Measurements from ENCODE around the gene TIMMDC1. TPM values are rescaled to one million over a fixed set of nuclear protein-coding genes. Genes with fewer than 3 reads are reported as not detected.
"Not testable (repeated sequence)": the region's sequence is repeated elsewhere in the genome, so short reads cannot be mapped to it uniquely, and the experiment has no call there.

Gene TIMMDC1
- total RNA-seq, 1 donor from 2014 or later, result 31.2 TPM

DNA sequence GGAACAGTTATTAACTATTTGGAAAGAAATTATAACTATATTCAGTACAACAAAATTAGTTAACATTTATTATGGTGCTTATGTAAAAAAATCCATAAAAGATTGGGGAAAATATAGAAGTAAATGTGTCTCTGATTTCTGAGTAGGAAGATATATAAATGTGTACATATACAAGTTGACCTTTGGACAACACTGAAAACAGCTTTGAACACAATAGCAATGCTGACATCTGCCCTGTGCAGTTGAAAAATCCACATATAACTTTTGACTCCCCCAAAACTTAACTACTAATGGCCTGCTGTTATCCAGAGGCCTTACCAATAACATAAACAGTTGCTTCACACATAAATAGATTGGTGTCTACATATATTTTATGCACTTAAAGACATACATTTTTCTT is 12.3 kb downstream of the TIMMDC1 start:
- no peak for DNase-seq

GRCh38 chr3:119514637-119515036 is 16.3 kb downstream of the TIMMDC1 start:
- DNase-seq, result no peak

- no peak for DNase-seq
Measured at GRCh38 chr3:119517112-119517511, 18.8 kb downstream of the TIMMDC1 start.

- no peak for DNase-seq
Measured at GRCh38 chr3:119518026-119518425, 19.7 kb downstream of the TIMMDC1 start.

- no peak for DNase-seq
Measured at GRCh38 chr3:119524931-119525662, 26.8 kb downstream of the TIMMDC1 start.

- DNase-seq, result no peak
Measured at GRCh38 chr3:119527714-119528113, 29.4 kb downstream of the TIMMDC1 start.

GRCh38 chr3:119529883-119530282 is 31.5 kb downstream of the TIMMDC1 start:
- no peak for DNase-seq

GRCh38 chr3:119530456-119530855 is 32.1 kb downstream of the TIMMDC1 start:
- DNase-seq, result no peak

DNA sequence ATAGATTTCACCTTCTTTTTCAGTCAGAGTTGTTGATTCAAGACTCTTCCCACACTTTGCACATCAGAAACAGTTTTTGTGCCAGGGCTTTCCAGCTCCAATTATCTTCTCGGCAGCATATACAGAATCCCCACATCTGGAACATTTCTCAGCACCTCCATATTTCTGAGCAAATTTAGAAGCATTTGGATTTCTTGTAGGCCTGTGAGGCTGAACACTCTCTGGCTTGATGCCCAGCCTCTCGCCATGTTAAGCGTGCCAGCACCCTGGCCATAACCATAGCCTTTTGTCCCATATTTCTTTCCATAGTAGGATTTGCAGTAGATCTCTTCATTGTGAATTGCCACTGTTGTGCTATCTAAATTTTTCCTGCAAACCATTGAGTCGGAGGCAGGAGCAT is 32.8 kb downstream of the TIMMDC1 start:
- DNase-seq, result no peak

GRCh38 chr3:119534296-119534695 is 35.9 kb downstream of the TIMMDC1 start:
- no peak for DNase-seq

DNA sequence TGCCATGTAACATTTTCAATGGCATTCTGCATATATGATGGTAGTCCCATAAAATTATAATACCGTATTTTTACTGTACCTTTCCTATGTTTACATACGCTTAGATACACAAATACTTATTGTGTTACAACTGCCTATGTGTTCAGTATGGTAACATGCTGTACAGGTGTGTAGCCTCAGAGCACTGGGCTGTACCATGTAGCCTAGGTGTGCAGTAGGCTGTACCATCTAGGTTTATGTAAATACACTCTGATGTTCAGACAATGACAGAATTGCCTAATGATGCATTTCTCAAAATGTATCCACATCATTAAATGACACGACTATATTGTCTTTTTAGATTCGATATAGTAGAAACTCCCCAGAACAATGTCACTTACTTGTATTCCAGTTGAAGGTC is 38.4 kb downstream of the TIMMDC1 start:
- DNase-seq, result no peak

DNA sequence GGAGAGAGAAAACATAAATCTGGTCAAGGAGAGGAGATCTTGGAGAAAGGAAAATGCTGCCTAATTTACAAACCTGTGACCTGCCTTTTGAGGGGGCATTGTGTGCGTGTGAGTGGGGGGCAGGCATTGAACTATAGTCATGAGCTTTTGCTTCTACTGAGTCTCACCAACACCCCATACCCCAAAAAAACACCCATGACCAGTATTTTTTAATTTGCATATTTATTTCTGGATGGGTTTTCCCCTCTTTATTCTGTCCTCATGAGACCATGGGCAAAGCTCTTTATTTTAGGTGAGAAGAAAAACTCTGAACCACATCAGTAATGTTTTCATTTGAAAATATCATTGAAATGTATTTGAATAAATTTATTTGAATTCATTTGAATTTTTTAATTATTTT is 40.4 kb downstream of the TIMMDC1 start:
- no peak for DNase-seq

- DNase-seq, result no peak
Measured at GRCh38 chr3:119541547-119541946, 43.2 kb downstream of the TIMMDC1 start.

- no peak for DNase-seq
Measured at GRCh38 chr3:119542168-119542767, 43.9 kb downstream of the TIMMDC1 start.

GRCh38 chr3:119543147-119543546 is 44.8 kb downstream of the TIMMDC1 start:
- no peak for DNase-seq

GRCh38 chr3:119547227-119547626 is 48.9 kb downstream of the TIMMDC1 start:
- DNase-seq, result no peak

GRCh38 chr3:119548341-119548740 is 50.0 kb downstream of the TIMMDC1 start:
- DNase-seq, result no peak

DNA sequence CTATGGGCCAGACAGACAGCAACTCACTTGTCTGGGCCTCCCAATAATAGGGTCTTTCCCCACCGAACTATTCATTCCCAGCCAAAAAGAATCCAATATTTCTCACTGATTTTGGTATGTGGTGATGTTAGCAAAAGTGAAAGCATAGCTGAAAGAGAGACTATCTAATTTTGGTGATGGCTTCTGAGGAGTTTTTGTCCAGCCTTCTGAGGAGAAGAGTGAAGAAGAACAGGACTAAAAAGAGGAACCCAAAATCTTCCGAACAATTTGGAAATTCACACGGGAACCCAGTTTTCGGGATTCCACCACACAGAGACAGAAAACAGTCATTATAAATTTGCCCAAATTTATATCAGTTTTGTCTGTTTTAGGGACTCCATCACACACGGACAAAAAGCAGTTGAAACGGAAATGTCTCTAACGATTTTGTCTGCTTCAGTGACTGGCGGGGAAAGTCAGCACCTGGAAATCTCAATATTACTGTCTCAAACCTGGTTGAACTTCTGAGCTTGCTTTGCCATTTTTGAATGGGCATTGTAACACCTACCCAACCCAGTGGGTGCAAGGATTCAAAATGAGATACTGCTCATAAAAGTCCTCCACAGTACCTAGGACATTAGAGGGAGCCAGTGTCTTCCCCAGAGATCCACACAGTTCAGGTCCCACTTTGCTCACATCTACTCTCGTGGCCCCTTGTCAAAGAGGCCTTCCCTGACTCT is 52.0 kb downstream of the TIMMDC1 start:
- no peak for DNase-seq

DNA sequence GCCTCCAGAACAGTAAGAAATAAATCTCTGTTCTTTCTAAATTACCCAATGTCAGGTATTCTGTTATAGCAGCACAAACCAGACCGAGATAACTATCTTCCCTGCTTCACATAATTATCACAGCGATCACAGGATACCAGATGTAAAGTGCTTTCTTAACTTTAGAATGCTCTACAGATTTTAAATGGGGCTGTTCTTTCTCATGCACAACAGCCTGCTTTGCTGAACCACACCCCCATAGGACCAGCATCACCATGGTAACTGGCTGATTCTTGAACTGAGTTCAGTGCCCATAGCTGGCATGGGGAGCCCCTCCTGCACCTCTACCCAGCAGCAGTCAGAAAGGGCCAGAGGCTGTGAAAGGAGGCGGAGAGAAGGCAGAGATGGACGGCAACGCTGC is 53.3 kb downstream of the TIMMDC1 start:
- no peak for DNase-seq

DNA sequence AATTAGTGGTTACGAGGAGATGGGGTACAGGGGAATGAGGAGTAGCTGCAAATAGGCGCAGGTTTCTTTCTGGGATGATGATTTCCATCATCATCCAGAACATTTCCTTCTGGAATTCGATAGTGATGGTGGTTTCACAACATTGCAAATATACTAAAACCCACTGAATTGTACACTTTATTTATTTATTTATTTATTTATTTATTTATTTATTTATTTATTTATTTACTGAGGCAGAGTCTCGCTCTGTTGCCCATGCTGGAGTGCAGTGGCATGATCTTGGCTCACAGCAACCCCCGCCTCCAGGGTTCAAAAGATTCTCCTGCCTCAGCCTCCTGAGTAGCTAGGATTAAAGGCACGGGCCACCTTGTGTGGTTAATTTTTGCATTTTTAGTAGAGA is 54.6 kb downstream of the TIMMDC1 start:
- not testable (repeated sequence) for DNase-seq

DNA sequence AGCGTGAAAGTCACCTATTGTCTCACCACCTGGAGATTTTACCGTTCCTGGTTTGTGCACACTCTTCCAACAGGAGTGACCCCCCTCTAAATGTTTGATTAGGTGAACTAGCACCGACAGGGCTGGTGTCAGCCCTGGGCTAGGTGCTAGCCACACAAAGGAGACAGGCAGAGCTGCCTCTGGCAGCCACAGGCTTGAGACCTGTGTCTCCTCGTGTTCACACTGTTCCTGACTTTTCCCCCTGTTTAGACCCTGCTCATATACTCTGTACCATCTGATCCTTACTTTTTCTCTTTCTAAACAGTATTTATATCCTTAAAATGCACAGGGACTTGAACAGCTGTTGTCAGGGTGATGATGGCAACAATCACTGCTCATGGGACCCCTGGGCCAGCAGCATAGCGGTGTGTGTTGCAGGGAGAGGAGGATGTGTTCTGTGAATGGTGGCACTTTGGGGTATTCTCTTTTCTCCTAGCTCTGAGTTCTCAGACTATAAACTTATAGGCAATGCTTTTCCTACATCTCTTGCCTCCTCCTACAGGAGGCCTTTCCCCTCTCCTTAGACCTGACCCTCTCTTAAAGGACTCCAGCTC is 55.6 kb downstream of the TIMMDC1 start:
- no peak for DNase-seq

- DNase-seq, result no peak
Measured at GRCh38 chr3:119555309-119555735, 57.0 kb downstream of the TIMMDC1 start.

- DNase-seq, result no peak
Measured at GRCh38 chr3:119555929-119556328, 57.6 kb downstream of the TIMMDC1 start.
